ENCODE data around the gene SPATC1L.
"Not testable (repeated sequence)": the region's sequence is repeated elsewhere in the genome, so short reads cannot be mapped to it uniquely, and the experiment has no call there.

SPATC1L gene
- 2.6 to 4.7 reads per million in 2 experiments for total RNA-seq

GRCh38 chr21:46183910-46184624 is at the start of gene SPATC1L:
SPATC1L (minus strand) TSS chr21:46184459; CDS start chr21:46182816, 1,643 bp downstream.
- DNase-seq (ENCODE audit: low read depth), result no peak

DNA sequence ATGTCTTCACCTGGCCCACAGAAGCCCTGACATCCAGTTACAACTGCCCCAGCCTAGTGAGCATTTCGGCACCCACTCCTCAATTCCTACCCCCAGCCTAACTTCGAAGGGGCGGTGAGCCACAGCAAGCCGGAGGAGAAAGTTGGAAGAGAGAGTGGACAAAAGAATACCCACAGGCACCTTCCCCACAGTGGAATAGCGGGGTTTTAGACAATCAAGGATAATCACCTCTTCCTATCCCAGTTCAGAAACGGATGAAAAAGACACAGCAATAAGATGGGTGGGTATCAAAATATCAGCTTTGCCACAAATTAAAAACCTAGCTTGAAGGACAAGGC is 45.6 kb upstream of the SPATC1L start:
- no peak for DNase-seq (ENCODE audit: low read depth)

- DNase-seq (ENCODE audit: low read depth), result peak; percentile 17
These were observed 45.1 kb upstream of the SPATC1L start for GRCh38 chr21:46229133-46229922.

DNA sequence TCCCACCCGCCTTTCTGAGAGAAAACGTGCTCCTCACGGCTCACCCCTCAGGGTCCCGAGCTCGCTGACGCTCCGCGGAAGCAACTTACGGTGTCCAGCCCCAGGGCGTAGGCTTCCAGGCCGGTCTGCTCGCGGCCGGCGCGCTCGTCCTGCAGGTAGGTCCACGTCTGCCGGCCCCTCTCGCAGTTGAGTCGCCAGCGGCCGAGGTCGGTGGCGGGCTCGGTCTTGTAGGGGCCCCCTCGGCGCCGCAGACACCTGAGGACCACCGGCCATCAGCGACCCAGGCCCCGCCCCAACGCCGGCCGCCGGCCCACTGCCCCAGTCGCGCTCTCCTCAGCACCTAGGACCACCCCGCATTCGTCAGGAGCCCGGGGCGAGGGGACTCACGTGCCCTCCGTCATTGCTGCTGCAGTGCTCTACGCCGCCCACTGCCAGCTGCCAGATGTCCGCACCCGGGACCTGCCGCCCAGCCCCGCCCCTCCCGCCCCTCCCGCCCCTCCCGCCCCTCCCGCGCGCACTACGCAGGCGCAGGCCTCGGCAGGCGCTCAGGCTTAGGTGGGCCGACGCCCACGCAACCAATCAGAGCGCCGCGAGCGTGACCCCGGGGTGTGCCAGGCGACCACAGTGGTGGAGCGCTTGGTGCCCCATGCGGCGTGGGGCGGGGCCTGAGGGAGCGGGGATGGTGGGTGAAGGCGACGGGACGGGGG is 44.2 kb upstream of the SPATC1L start, which contains the start of gene LSS:
LSS (minus strand) TSS at position 430 of the 707 bp plus-strand sequence; CDS start at position 401, 29 bp downstream.
- peak; percentile 96 for DNase-seq (ENCODE audit: low read depth)

GRCh38 chr21:46227811-46228344 is 43.6 kb upstream of the SPATC1L start:
- DNase-seq (ENCODE audit: low read depth), result no peak

DNA sequence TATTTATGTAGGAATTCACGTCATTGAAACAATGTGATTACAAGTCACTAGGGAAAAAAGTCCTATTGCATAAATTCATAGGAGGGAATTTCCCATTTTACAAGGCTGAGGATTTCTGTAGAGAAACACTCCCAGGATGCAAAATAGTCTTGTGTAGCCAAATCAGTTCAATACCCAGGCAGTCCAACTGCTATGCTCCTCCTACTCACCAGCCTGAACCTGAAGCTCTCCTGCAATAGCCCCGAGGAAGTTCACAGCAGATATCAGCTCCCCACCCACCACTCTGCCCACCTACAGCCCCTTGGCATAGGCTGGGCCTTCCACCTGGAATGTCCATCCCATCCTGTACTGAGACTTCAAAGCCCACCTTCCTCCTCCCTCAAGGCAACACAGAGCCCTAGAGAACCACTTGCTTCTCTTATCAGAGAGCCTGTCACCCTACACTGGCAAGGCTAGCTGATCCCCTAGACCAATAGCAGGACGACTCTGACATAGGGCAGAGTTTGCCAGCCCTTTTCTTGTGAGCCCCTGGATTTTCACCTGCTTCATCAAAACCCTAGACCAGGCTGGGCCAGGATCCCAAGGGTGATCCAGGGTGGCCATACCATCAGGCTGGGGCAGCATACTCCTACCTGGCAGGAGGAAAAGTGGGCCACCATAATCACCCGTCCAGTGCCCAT is 42.8 kb upstream of the SPATC1L start:
- no peak for DNase-seq (ENCODE audit: low read depth)

DNA sequence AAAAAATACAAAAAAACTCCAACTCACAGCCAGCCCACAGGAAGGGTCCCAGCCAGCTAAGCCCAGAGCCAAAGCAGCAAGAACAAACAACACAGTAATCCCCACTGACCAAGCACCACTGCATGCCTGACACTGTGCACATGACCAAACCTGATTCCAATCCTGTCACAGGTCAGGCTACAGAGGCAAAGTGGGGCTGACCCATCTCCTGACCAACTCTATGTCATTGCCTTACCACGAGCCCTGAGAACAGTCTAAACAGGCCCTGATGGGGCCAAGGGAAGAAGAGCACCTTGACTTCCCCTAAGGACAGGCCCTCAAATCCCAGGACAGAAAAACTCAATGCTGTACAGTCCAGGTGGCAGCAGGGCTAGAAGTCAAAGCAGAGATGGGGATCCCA is 41.9 kb upstream of the SPATC1L start:
- no peak for DNase-seq (ENCODE audit: low read depth)

- not testable (repeated sequence) for DNase-seq (ENCODE audit: low read depth)
These were observed 39.4 kb upstream of the SPATC1L start for GRCh38 chr21:46223661-46224060.

- no peak for DNase-seq (ENCODE audit: low read depth)
These were observed 39.0 kb upstream of the SPATC1L start for GRCh38 chr21:46223217-46223616.

- no peak for DNase-seq (ENCODE audit: low read depth)
These were observed 38.3 kb upstream of the SPATC1L start for GRCh38 chr21:46222436-46223116.

GRCh38 chr21:46221664-46222435 is 37.6 kb upstream of the SPATC1L start:
- DNase-seq (ENCODE audit: low read depth), result no peak

DNA sequence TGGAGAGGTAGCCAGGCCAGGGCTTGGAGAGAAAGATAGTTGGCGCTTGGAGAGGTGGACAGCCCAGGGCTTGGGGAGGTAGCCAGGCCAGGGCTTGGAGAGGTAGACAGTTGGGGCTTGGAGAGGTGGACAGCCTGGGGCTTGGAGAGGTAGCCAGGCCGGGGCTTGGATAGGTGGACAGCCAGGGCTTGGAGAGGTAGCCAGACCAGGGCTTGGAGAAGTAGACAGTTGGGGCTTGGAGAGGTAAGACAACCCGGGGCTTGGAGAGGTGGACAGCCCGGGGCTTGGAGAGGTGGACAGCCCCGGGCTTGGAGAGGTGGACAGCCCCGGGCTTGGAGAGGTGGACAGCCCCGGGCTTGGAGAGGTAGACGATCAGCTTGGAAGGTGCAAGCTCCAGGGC is 36.6 kb upstream of the SPATC1L start:
- no peak for DNase-seq (ENCODE audit: low read depth)

DNA sequence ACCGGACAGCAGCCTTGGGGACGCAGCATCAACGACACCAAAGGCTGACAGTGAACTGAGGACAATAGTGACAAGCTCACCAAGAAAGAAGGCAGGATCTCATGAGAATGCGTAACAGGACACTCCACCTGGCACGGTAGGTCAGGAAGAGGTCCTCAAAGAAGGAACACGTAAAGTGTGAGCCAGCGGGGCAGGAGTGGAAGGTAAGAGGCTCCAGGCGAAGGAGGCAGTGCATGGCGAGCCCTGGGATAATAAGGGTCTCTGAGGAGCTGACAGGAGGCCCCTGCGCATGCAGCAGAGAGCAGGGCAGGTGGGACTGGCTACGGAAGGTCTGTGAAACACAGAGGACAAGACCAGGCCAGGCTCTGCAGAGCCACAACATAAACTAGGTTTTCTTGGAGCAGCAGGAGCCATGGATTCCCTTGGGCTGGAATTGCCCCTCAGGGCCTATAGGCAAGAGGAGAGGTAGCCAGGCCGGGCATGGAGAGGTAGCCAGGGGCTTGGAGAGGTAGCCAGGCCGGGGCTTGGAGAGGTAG is 36.1 kb upstream of the SPATC1L start:
- DNase-seq (ENCODE audit: low read depth), result no peak

GRCh38 chr21:46219591-46220239 is 35.5 kb upstream of the SPATC1L start:
- DNase-seq (ENCODE audit: low read depth), result no peak

GRCh38 chr21:46218906-46219590 is 34.8 kb upstream of the SPATC1L start:
- DNase-seq (ENCODE audit: low read depth), result no peak

- DNase-seq (ENCODE audit: low read depth), result no peak
These were observed 33.4 kb upstream of the SPATC1L start for GRCh38 chr21:46217511-46218196.

DNA sequence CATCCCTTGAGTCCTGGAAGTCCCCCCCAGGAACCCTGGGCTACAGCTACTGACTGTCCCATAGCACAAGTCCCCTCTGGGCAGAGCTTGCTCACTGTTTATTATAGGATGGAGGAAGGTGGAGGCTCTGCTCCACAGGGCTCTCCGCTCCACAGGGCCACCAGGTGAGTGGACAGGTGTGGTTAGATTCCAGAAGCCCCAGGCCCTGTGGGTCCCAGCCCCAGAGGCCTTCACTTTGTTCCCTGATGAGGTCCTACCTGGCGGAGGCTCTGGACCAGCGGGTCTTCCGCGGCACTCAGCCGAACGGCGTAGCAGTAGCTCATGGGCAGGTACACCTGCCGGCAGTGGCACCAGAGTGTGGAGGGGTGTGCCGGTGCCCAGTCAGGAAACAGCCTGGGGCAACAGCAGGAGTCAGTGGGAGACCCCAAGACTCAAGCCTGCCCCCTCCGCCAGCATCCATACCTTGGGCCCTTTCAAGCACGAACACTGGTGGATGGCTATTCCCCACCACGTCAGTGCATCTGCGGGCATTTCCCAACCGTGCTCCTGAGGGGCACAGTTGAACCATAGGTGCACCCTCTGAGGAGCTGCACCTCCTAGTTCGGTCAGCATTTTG is 32.0 kb upstream of the SPATC1L start:
- DNase-seq (ENCODE audit: low read depth), result no peak

All from T follicular helper cell (primary cell).